Right ventricle myocardium superior (tissue), 1 donor: ENCODE measurements around the gene CNOT10. TPM values are rescaled to one million over a fixed set of nuclear protein-coding genes. Genes with fewer than 3 reads are reported as not detected.

ENCODE experiments used
- total RNA-seq: library from RNA; stranded (reverse); fragmentation: NEBNext Ultra II Directional; extraction: Animal tissue kit (Norgen Biotek cat#: 25700); gene quantifications from one replicate; pipeline ENCODE4 v1.2.1, GENCODE V29; 2021
- donor health status: DM: no; HTN: yes; CAD: no; lungs with severe emphysema.

CNOT10 gene
- total RNA-seq, 1 donor from 2014 or later = 12.5 TPM

Other genes starting within 250 kb of the CNOT10 start
- 8.9 TPM for gene CMTM6, start 182.3 kb upstream of the CNOT10 start, total RNA-seq
- 50.9 TPM for gene DYNC1LI1, start 114.3 kb upstream of the CNOT10 start, total RNA-seq
- not detected for gene TRIM71, start 132.8 kb downstream of the CNOT10 start, total RNA-seq